Caco-2 (cell line): ENCODE results near the gene DLG1. TPM values are rescaled to one million over a fixed set of nuclear protein-coding genes. Genes with fewer than 3 reads are reported as not detected.
"Not testable (repeated sequence)": the region's sequence is repeated elsewhere in the genome, so short reads cannot be mapped to it uniquely, and the experiment has no call there.

Experiments used
- BruUV-seq: library from RNA; stranded (reverse); fragments of 400-500 nt; replicated peaks from 2 replicates; lab custom pipeline; 2021; lab: Mats Ljungman, UMichigan
- CTCF ChIA-PET: fragments of 300-600 bp; sonication (Branson Sonifier 250); formaldehyde crosslinking; loops from one replicate; lab custom pipeline; 2022; ENCODE audit warnings: antibody characterized with exemption; lab: Charles Lee
- POLR2A ChIA-PET: fragments of 300-600 bp; sonication (Branson Sonifier 250); formaldehyde crosslinking; loops from one replicate; lab custom pipeline; 2022; ENCODE audit warnings: antibody characterized with exemption; lab: Charles Lee
- DNase-seq, 2 experiments: peaks; one replicate each; pipeline versions ENCODE4 v3.0.0 to v3.0.0-alpha.2; 2020 to 2022
- H3K27me3 ChIP-seq: replicated peaks from 2 replicates; pipeline ENCODE4 v1.6.0; 2011; ENCODE audit warnings: low read length; ENCODE audit not compliant: control insufficient read depth, insufficient read depth
- H3K36me3 ChIP-seq: 2 replicates; pipeline ENCODE4 v1.5.1; 2011; ENCODE audit warnings: low read length; ENCODE audit not compliant: control insufficient read depth, insufficient read depth
- H3K4me1 ChIP-seq: fragments of 250-450 bp; sonication (Bioruptor Pico); 2 replicates; pipeline ENCODE4 v1.5.1; 2020; ENCODE audit warnings: mild to moderate bottlenecking
- H3K4me3 ChIP-seq: 2 replicates; pipeline ENCODE4 v1.5.1; 2011; ENCODE audit warnings: low read depth, mild to moderate bottlenecking, control low read depth, low read length
- H3K9me3 ChIP-seq: fragments of 250-450 bp; sonication (Bioruptor Pico); 2 replicates; pipeline ENCODE4 v1.5.1; 2020; ENCODE audit warnings: mild to moderate bottlenecking, moderate library complexity
- H3K27ac Mint-ChIP-seq: one replicate; pipeline ENCODE4 v1.8.0; 2022; ENCODE audit warnings: mixed read lengths; ENCODE audit not compliant: unreplicated experiment
- H3K27me3 Mint-ChIP-seq: one replicate; pipeline ENCODE4 v1.8.0; 2022; ENCODE audit warnings: mixed read lengths; ENCODE audit not compliant: insufficient read depth, unreplicated experiment
- H3K36me3 Mint-ChIP-seq: one replicate; pipeline ENCODE4 v1.8.0; 2022; ENCODE audit warnings: mild to moderate bottlenecking, mixed read lengths; ENCODE audit not compliant: insufficient read depth, unreplicated experiment
- H3K4me1 Mint-ChIP-seq: one replicate; pipeline ENCODE4 v1.8.0; 2022; ENCODE audit warnings: low read depth, mixed read lengths; ENCODE audit not compliant: unreplicated experiment
- H3K4me3 Mint-ChIP-seq: one replicate; pipeline ENCODE4 v1.8.0; 2022; ENCODE audit warnings: mild to moderate bottlenecking, moderate library complexity, mixed read lengths; ENCODE audit not compliant: unreplicated experiment
- H3K9me3 Mint-ChIP-seq: one replicate; pipeline ENCODE4 v1.8.0; 2022; ENCODE audit warnings: mixed read lengths; ENCODE audit not compliant: unreplicated experiment
- intact Hi-C: fragments of 100-400 bp; cut with micrococcal nuclease; formaldehyde crosslinking; loops from one replicate; pipeline ENCODE4 v1.10.0; 2022; ENCODE audit not compliant: unreplicated experiment
- total RNA-seq: library from RNA; stranded (reverse); gene quantifications from 2 replicates; pipeline ENCODE4 v1.2.3, GENCODE V29; 2022
- TF ChIP-seq, protein P1 (sequence below), 2 experiments: fragments of 200-600 bp in 1 of 2; IDR thresholded peaks; 1 replicate in 1 of 2; 2 replicates in 1 of 2; pipeline versions ENCODE4 v1.5.1 to v1.8.0; 2011 to 2022; ENCODE audit warnings: antibody characterized with exemption in 1 of 2, control low read depth in 1 of 2, inconsistent platforms in 1 of 2, low read depth in 1 of 2, low read length in 1 of 2, mild to moderate bottlenecking in 1 of 2, moderate library complexity in 1 of 2; ENCODE audit not compliant: insufficient read depth in 1 of 2, severe bottlenecking in 1 of 2, unreplicated experiment in 1 of 2

Gene DLG1
- total RNA-seq, 1 experiment from 2014 or later: 167 TPM

DNA sequence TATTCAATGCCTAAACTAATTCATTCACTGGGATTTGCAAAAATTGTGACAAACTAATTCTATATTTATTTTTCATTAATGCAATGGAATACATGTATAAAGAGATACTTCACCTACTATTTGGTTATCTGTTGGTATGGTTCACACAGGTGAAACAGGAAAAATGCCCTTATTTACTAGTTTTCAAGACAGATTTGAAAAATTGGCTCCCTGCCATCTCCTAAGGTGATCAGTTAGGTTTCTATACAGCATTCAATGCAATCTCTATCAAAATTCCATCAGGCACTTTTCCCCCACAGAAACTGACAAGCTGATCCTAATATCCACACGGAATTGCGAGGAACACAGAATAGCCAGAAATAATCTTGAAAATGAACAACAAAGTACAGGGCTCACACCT is 101.1 kb downstream of the DLG1 start:
- POLR2A ChIA-PET: no interaction called here
- H3K4me1 Mint-ChIP-seq: peaks cover 12% of the 10 kb centered on the region
- H3K36me3 Mint-ChIP-seq: peaks cover 38% of the 10 kb centered on the region
- TF ChIP-seq, protein P1, sequence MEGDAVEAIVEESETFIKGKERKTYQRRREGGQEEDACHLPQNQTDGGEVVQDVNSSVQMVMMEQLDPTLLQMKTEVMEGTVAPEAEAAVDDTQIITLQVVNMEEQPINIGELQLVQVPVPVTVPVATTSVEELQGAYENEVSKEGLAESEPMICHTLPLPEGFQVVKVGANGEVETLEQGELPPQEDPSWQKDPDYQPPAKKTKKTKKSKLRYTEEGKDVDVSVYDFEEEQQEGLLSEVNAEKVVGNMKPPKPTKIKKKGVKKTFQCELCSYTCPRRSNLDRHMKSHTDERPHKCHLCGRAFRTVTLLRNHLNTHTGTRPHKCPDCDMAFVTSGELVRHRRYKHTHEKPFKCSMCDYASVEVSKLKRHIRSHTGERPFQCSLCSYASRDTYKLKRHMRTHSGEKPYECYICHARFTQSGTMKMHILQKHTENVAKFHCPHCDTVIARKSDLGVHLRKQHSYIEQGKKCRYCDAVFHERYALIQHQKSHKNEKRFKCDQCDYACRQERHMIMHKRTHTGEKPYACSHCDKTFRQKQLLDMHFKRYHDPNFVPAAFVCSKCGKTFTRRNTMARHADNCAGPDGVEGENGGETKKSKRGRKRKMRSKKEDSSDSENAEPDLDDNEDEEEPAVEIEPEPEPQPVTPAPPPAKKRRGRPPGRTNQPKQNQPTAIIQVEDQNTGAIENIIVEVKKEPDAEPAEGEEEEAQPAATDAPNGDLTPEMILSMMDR (IDR thresholded peaks at IDR 0.05; ENCODE audit: insufficient read depth in 1 of 2, low read depth in 1 of 2, low read length in 1 of 2, severe bottlenecking in 1 of 2, unreplicated experiment in 1 of 2): no peak
- no peak overlapping the region for H3K27ac Mint-ChIP-seq
- no TSS peak for BruUV-seq
- H3K27me3 Mint-ChIP-seq: no peaks in the 10 kb centered on the region
- H3K4me3 Mint-ChIP-seq: no peak overlapping the region
- DNase-seq: no peak
- H3K27me3 ChIP-seq: no peaks in the 10 kb centered on the region
- no peaks in the 10 kb centered on the region for H3K4me1 ChIP-seq
- no peaks in the 10 kb centered on the region for H3K36me3 ChIP-seq
- no peaks in the 10 kb centered on the region for H3K9me3 ChIP-seq
- H3K9me3 Mint-ChIP-seq: no peaks in the 10 kb centered on the region
- H3K4me3 ChIP-seq: no peak overlapping the region
- CTCF ChIA-PET: interaction anchor here (0.5 kb wide), 1 partner anchor 11 kb away, joined by 3 read pairs; no protein-coding TSS in a partner anchor
- intact Hi-C loops: no loop called here

GRCh38 chr3:197196192-197196591 is 102.2 kb downstream of the DLG1 start:
- peaks cover 7% of the 10 kb centered on the region for H3K4me1 Mint-ChIP-seq
- no TSS peak for BruUV-seq

DNA sequence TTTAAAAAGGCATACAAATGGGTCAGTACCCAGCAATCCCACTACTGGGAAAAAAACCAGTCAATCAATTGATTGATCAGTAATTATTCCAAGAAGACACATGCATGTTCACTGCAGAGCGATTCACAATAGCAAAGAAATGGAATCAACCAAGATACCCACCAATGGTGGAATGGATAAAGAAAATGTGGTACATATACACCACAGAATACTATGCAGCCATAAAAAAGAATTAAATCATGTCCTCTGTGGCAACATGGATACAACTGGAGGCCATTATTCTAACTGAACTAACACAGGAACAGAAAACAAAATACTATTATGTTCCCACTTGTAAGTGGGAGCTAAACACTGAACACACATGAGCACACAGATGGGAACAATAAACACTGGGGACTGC is 103.1 kb downstream of the DLG1 start:
- intact Hi-C loops: no loop called here
- Mint-ChIP-seq H3K27ac (no peak overlapping the region), H3K36me3 (peaks cover 44% of the 10 kb centered on the region), H3K4me3 (no peak overlapping the region), H3K27me3 (no peaks in the 10 kb centered on the region), H3K9me3 (no peaks in the 10 kb centered on the region), H3K4me1 (peaks cover 7% of the 10 kb centered on the region)
- no TSS peak for BruUV-seq
- TF ChIP-seq, protein P1 (IDR thresholded peaks at IDR 0.05; ENCODE audit: insufficient read depth in 1 of 2, low read depth in 1 of 2, low read length in 1 of 2, severe bottlenecking in 1 of 2, unreplicated experiment in 1 of 2): no peak
- Histone ChIP-seq H3K4me3 (no peak overlapping the region), H3K9me3 (no peaks in the 10 kb centered on the region), H3K36me3 (no peaks in the 10 kb centered on the region), H3K4me1 (no peaks in the 10 kb centered on the region), H3K27me3 (no peaks in the 10 kb centered on the region)
- DNase-seq: no peak
- ChIA-PET CTCF (no interaction called here), POLR2A (no interaction called here)

More at GRCh38 chr3:197196192-197196591, 102.2 kb downstream of the DLG1 start:
- H3K27ac Mint-ChIP-seq: no peak overlapping the region
- no peaks in the 10 kb centered on the region for H3K4me1 ChIP-seq
- ChIA-PET CTCF (no interaction called here), POLR2A (no interaction called here)
- H3K36me3 ChIP-seq: no peaks in the 10 kb centered on the region
- peaks cover 42% of the 10 kb centered on the region for H3K36me3 Mint-ChIP-seq
- H3K4me3 Mint-ChIP-seq: no peak overlapping the region
- intact Hi-C loops: no loop called here
- DNase-seq: no peak
- no peaks in the 10 kb centered on the region for H3K27me3 Mint-ChIP-seq
- TF ChIP-seq, protein P1 (IDR thresholded peaks at IDR 0.05; ENCODE audit: insufficient read depth in 1 of 2, low read depth in 1 of 2, low read length in 1 of 2, severe bottlenecking in 1 of 2, unreplicated experiment in 1 of 2): no peak
- H3K9me3 ChIP-seq: no peaks in the 10 kb centered on the region
- no peaks in the 10 kb centered on the region for H3K9me3 Mint-ChIP-seq
- no peaks in the 10 kb centered on the region for H3K27me3 ChIP-seq
- no peak overlapping the region for H3K4me3 ChIP-seq

DNA sequence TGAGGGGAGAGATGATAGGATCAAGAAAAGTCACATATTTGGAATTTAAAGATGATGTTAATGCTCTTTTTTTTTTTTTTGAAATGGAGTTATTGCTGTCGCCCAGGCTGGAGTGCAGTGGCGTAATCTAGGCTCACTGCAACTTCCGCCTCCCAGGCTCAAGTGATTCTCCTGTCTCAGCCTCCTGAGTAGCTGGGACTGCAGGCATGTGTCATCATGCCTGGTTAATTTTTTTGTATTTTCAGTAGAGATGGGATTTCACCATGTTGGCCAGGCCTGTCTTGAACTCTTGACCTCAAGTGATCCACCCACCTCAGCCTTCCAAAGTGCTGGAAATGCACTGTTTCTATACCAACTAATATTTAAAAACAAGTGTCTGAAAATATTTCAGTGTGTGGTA is 104.7 kb downstream of the DLG1 start:
- intact Hi-C loops, H3K9me3 Mint-ChIP-seq, H3K27ac Mint-ChIP-seq, H3K27me3 ChIP-seq, BruUV-seq, H3K4me3 ChIP-seq, H3K27me3 Mint-ChIP-seq, DNase-seq, H3K4me3 Mint-ChIP-seq, H3K36me3 ChIP-seq, H3K9me3 ChIP-seq: not testable (repeated sequence)
- Mint-ChIP-seq H3K4me1 (peaks cover 12% of the 10 kb centered on the region), H3K36me3 (peaks cover 51% of the 10 kb centered on the region)
- CTCF ChIA-PET: interaction anchor here (0.7 kb wide), 1 partner anchor 162 kb away, joined by 3 read pairs; no protein-coding TSS in a partner anchor
- peaks cover 13% of the 10 kb centered on the region for H3K4me1 ChIP-seq
- POLR2A ChIA-PET: interaction anchor here (0.6 kb wide), 1 partner anchor 191 kb away, joined by 7 read pairs; no protein-coding TSS in a partner anchor
